Activated effector memory CD4-positive, alpha-beta T cell treated with Interleukin-2 at 50 U/mL for 16 hours (primary cell): ENCODE data around the gene NTF4.
A peak's percentile ranks its signal among the peaks of the same experiment; 100 is the strongest.
"Not testable (repeated sequence)": the region's sequence is repeated elsewhere in the genome, so short reads cannot be mapped to it uniquely, and the experiment has no call there.

ENCODE experiments used
- DNase-seq: peaks from one replicate; pipeline ENCODE4 v3.0.0-alpha.2; 2020

NTF4 gene

GRCh38 chr19:49086296-49086695 lies 21.7 kb upstream of the NTF4 start:
- no peak for DNase-seq

- DNase-seq = no peak
Observed at GRCh38 chr19:49085868-49086232, 21.2 kb upstream of the NTF4 start.

- peak; percentile 98 for DNase-seq
Observed at GRCh38 chr19:49085020-49085867, 20.6 kb upstream of the NTF4 start, which contains the start of gene SNRNP70. Gene SNRNP70, plus strand, starts transcription at chr19:49085451. Its CDS starts 964 bp downstream, at chr19:49086415.

GRCh38 chr19:49084206-49085019 lies 19.8 kb upstream of the NTF4 start:
- DNase-seq = no peak

GRCh38 chr19:49081273-49081672 lies 16.7 kb upstream of the NTF4 start:
- no peak for DNase-seq

- DNase-seq = no peak
Observed at GRCh38 chr19:49080392-49080791, 15.8 kb upstream of the NTF4 start.

GRCh38 chr19:49074869-49075268 lies 10.3 kb upstream of the NTF4 start:
- not testable (repeated sequence) for DNase-seq

- DNase-seq = no peak
Observed at GRCh38 chr19:49073514-49074378, 9.1 kb upstream of the NTF4 start.

- no peak for DNase-seq
Observed at GRCh38 chr19:49071860-49072547, 7.4 kb upstream of the NTF4 start.

- DNase-seq = no peak
Observed at GRCh38 chr19:49070416-49070815, 5.8 kb upstream of the NTF4 start.

GRCh38 chr19:49069026-49069425 lies 4.4 kb upstream of the NTF4 start:
- DNase-seq = no peak

GRCh38 chr19:49067554-49067953 lies 2.9 kb upstream of the NTF4 start:
- no peak for DNase-seq

- no peak for DNase-seq
Observed at GRCh38 chr19:49065905-49066512, 1.4 kb upstream of the NTF4 start.

- no peak for DNase-seq
Observed at GRCh38 chr19:49064029-49064629, 489 bp downstream of the NTF4 start.

- DNase-seq = no peak
Observed at GRCh38 chr19:49061445-49061844, 3.2 kb downstream of the NTF4 start.

GRCh38 chr19:49061000-49061399 lies 3.6 kb downstream of the NTF4 start:
- DNase-seq = no peak

- DNase-seq = no peak
Observed at GRCh38 chr19:49059053-49059452, 5.6 kb downstream of the NTF4 start.

- DNase-seq = no peak
Observed at GRCh38 chr19:49058562-49058961, 6.1 kb downstream of the NTF4 start.

- DNase-seq = peak; percentile 15
Observed at GRCh38 chr19:49057636-49058234, 6.9 kb downstream of the NTF4 start, which contains the start of gene CGB7. Gene CGB7, minus strand, starts transcription at chr19:49057749. Its CDS starts 2,374 bp downstream, at chr19:49055375.

- DNase-seq = not testable (repeated sequence)
Observed at GRCh38 chr19:49056902-49057596, 7.6 kb downstream of the NTF4 start.
